ENCODE data around the gene SST.
"Not testable (repeated sequence)": the region's sequence is repeated elsewhere in the genome, so short reads cannot be mapped to it uniquely, and the experiment has no call there.

Gene SST

DNA sequence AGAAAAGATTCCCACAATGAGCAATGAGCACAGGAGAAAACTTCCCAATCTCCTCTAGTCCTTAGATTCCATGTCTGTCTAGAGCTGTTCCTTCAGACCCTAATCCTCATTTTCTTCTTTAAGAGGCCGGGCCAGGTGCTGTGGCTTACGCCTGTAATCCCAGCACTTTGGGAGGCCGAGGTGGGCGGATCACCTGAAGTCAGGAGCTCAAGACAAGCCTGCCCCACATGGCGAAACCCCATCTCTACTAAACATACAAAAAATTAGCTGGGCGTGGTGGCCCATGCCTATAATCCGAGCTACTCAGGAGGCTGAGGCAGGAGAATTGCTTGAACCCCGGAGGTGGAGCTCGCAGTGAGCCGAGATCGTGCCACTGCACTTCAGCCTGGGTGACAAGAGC lies 11.6 kb upstream of the SST start:
- not testable (repeated sequence) for DNase-seq

DNA sequence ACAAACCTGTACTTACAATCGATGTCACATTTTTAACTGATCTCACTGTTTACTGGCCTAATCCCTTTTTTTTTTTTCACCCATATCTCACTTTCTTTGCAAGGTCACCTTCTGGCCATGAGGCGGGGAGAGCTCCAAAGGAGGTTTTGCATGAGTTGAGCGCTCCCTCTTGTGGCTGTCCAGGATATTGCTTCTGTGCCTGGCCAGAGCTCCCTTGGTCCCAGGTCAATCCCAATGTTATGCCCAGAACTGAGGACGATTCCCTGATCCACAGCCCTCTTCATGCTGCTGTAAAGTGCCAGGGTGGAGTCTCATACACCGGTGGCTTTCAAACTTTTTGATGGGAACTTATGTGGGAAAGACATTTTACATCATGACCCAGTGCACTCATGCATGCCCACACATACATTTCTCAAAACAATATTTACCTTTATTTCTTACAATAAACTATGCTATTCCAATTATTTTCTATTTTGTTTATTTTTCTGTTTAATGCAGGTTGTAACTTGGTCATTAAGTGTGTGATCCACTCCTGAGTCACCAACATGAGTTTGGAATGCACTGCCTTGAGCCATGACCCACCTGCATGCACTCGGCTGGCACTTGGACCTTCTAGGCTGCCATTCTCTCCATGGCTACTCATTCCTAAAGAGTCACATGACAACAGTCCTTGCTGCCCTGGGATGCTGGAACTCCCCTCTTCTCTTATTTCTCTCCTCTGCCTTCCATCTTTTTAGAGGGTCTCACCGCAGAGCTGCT lies 9.6 kb upstream of the SST start:
- DNase-seq: peak; percentile 40

DNA sequence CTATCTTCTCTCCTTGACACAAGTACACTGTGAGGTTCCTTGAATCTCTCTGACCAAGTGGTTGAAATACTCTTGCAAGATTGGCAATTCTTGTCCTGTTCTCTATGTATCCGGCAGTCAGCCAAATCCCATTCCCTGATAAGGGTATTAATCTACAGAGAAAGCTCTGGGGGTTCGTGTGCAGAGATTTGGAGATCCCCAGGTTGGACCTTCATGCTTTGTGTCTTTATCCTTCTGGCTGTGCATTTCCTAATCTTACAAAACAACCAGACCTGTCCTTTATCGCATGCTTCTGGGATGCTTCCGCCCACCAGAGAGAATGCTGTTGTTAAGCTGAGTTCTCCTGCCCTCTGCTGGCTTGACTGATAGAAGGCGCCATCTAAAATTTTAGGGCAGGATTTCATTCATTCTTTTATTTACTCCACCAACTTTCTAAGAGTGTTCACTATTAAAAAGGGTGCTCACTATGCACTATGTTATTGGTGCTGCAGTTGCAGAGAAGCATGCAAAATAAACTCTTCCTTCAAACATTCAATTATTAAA lies 8.6 kb upstream of the SST start:
- no peak for DNase-seq

- no peak for DNase-seq
Measured at GRCh38 chr3:187677604-187678003, 7.4 kb upstream of the SST start.

DNA sequence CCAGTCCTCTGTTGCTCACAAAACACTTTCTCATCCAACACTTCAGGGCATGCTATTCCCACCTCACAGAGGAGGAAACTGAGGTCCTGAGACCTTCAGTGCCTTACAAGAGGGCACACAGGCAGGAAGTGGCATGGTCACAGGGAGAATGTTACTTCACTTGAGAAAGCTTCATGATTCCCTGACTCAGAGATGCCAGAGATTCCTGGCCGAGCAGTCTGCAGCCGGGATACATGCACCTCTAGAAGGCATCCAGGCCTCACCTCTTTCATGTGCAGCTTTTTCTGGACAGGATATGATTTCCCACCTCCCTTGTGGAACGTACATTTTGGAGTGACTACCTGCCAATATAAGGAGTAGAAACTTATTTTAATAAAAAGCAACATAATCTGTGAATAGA lies 2.8 kb upstream of the SST start:
- DNase-seq: no peak

DNA sequence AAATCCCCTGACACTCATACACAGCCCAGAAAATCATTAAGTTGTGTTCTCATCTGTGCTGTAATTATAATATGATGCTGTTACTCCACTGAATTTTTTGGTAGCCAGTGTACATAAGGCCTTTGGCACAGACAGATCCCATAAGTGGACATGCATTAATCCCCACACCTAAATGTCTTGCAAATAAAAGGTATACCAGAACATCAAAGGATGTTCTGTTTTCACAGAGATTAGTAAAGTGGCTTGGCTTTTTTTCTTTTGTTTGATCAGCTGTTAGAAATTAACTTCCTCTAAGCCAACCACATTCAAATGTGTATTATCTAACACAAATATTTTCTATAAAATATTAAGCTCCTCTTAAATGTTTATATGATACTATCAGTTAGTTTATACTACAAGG lies 2.7 kb downstream of the SST start:
- DNase-seq: no peak

- DNase-seq: no peak
Measured at GRCh38 chr3:187665764-187666402, 4.3 kb downstream of the SST start.

GRCh38 chr3:187665010-187665409 lies 5.2 kb downstream of the SST start:
- no peak for DNase-seq

DNA sequence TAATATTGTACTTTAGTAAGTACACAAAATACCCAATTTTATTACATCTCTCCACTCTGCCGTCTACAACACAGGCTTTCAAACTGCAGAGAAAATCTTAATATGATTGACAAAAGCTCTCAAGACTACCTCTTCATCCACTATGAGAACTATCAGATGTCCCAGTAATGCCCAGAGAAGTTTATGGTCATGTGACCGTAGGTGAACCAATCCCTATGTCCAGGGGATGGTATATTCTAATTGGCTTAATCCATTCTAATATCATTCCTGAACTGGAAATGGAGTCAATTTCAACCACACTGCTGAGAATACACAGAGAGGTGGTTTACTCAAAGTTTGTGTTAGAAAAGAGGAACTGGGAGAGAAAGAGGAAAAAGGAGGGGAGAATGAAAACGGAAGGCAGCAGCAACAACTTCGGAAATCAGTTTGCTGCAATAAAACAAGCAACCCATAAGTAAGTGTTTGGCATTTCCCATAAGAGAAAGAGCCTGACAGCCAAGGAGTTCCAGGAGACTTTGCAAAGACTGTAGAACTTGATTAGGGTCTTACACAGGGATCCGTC lies 7.3 kb downstream of the SST start:
- no peak for DNase-seq

DNA sequence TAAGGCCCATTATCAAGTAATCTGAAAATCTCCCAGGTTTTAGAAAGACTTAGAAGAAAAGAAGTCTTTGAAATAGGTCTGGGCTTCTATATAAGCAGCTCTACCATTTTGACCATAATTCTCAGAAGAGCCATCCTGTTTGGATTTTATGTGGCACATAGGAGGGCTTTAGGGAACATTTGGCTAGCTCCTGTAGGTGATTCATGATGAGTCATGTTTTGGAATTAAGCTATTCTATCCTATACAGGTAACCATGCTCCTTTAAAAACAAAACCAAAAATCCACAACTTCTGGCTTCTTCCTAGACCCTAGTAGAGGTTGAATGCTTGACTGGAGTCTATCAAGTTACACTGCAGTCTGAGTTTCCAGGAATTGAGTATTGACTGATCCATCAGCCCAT lies 8.9 kb downstream of the SST start:
- no peak for DNase-seq

GRCh38 chr3:187651282-187651681 lies 18.9 kb downstream of the SST start:
- DNase-seq: no peak

- no peak for DNase-seq
Measured at GRCh38 chr3:187648177-187648576, 22.0 kb downstream of the SST start.

- no peak for DNase-seq
Measured at GRCh38 chr3:187646906-187647660, 23.1 kb downstream of the SST start.

GRCh38 chr3:187645379-187645778 lies 24.8 kb downstream of the SST start:
- not testable (repeated sequence) for DNase-seq

- no peak for DNase-seq
Measured at GRCh38 chr3:187642861-187643260, 27.3 kb downstream of the SST start.

DNA sequence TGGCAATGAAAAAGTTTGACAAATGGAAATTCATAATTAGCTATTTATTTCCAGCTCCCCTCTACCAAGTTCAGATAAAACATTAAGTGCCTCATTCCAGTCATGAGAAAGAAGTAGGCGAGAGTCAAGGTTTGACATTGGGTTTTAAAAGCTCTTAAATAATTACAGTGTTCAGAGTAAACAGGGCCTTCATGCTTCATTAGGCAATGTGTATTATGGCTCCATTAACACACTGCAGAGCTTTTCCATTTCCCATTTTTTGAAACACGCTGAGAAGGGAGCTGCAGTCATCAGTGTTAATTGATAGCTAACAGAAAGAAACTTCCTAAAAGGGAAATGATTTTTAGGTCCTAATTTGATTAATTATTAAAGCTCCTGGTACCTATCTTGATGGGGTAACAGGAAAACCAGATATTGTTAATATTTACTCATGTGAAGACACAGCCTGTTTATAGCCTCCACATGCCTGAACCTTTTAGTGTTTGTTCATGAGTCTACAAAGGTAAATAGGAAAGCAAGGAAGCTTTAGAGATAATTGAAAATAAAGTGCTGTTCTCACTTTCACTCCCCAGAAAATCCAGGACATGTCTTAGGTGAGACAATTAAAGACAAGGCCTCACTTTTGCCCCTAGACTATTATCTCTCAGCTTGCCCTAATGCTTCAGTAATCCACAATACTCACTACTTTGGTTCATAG lies 28.7 kb downstream of the SST start:
- no peak for DNase-seq

- DNase-seq: no peak
Measured at GRCh38 chr3:187640569-187641059, 29.6 kb downstream of the SST start.

DNA sequence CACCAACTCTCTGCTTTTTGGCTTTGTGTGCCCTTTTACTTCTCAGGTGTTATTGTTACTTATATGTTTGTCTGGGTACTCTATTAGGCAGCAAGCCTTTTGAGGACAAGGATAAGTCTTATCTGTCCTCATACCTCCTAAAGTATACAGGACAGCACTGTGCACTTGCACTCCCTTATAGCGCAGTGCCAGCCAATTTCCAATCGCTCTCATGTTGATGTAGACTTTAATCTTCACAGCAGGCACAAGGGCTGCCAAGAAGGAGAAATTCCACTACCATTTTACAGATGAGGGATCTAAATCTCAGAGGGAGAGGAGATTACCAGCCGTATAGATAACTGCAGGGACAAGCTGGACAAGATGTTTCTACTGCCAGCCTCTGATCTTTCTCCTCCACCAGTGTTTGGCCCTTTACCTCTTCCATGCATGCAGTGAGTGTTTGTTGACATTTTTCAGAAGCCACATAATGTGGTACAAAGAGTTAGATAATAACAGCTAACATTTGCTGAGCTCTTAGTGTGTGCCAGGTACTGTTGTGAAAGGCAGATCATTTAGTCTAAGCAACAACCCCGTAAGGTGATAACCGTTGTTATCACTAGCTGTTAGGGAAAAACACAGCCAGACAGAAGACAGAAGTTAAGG lies 30.1 kb downstream of the SST start:
- DNase-seq: no peak

DNA sequence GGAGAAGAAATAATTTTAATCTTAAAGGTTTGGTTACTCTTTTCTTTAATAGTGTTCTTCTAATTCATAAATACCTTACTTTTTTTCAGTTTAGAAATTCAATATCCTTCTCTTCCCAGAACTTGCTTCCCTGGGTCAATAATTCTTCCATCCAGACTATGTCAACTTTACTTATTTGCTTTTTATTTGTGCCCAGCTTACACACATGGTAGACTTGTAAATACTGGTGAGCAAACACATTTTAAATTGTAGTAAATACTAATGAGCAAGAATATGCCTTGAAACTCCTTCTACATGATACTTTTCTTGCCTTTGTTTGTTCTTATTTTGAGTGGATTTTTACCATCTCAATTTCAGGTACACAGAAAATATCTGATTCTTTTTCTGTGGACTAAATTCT lies 33.7 kb downstream of the SST start:
- DNase-seq: no peak

DNA sequence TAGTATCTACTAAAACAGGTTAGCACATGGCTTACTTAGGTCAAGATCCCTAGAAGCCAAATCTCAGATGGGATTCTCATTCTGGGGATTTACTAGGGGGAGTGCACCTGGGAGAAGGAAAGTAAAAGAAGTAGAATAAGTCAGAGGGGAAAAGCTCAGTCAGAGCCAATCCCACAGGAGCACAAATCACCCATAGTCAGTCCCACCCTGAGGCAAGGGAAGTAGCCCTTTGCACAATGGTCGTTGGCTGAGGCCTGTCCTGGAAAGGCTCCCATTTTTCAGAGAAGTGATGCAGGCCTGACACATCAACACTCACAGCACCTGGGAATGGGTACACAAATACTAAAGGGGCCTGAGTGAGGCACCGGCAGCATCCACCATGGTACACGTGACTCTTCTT lies 39.8 kb downstream of the SST start:
- no peak for DNase-seq

- DNase-seq: no peak
Measured at GRCh38 chr3:187629711-187630110, 40.5 kb downstream of the SST start.

GRCh38 chr3:187628169-187628568 lies 42.0 kb downstream of the SST start:
- no peak for DNase-seq

Data from CD4-positive, alpha-beta T cell treated with Interferon gamma for 1 hour (primary cell).